WI38 (cell line): ENCODE data around the gene OGG1.

ENCODE experiments used
- H3K4me3 ChIP-seq: 2 replicates; pipeline ENCODE4 v1.5.1; 2011; ENCODE audit warnings: low read depth, mild to moderate bottlenecking, control low read depth, low read length
- CTCF ChIP-seq: IDR thresholded peaks from 2 replicates; pipeline ENCODE4 v1.5.1; 2012; ENCODE audit warnings: low read depth, mild to moderate bottlenecking, control low read depth, low read length

Gene OGG1

GRCh38 chr3:9791790-9792404 lies 42.1 kb downstream of the OGG1 start:
- no peak for TF ChIP-seq CTCF
- H3K4me3 ChIP-seq, result peak overlapping the region; percentile 95

- H3K4me3 ChIP-seq, result peak within 1 kb of the TSS; percentile 95
- TF ChIP-seq CTCF, result no peak
These were observed 42.8 kb downstream of the OGG1 start, which contains the start of the genes ARPC4 and TADA3 for GRCh38 chr3:9792405-9793160. ARPC4 (plus strand) TSS chr3:9793082; CDS start chr3:9793122, 40 bp downstream. TADA3 (minus strand) TSS chr3:9792473; CDS start chr3:9791466, 1,007 bp downstream.

- peak overlapping the region; percentile 95 for H3K4me3 ChIP-seq
- TF ChIP-seq CTCF, result no peak
These were observed 43.5 kb downstream of the OGG1 start for GRCh38 chr3:9793161-9793781.

- H3K4me3 ChIP-seq, result no peak overlapping the region
- TF ChIP-seq CTCF, result no peak
These were observed 44.6 kb downstream of the OGG1 start for GRCh38 chr3:9794400-9794799.

GRCh38 chr3:9795207-9795606 lies 45.5 kb downstream of the OGG1 start:
- no peak overlapping the region for H3K4me3 ChIP-seq
- TF ChIP-seq CTCF, result no peak

- TF ChIP-seq CTCF, result no peak
These were observed 47.6 kb downstream of the OGG1 start for GRCh38 chr3:9797196-9797945.

More at GRCh38 chr3:9797196-9797945, 47.6 kb downstream of the OGG1 start:
- no peak overlapping the region for H3K4me3 ChIP-seq
